ENCODE data around the gene ZNF512B.
A peak's percentile ranks its signal among the peaks of the same experiment; 100 is the strongest.

The ZNF512B gene

GRCh38 chr20:63947638-63948456 is 21.9 kb downstream of the ZNF512B start:
- peaks cover 39 to 41% of the 10 kb centered on the region in 2 experiments for H3K4me1 ChIP-seq (ENCODE audit: control insufficient read depth in 1 of 2, insufficient read depth in 1 of 2, low read depth in 1 of 2, low read length in 1 of 2)
- no peaks in the 10 kb centered on the region for H3K9me3 ChIP-seq
- peaks cover 41% of the 10 kb centered on the region for H3K36me3 ChIP-seq
- no peak overlapping the region for H3K4me3 ChIP-seq (ENCODE audit: low read depth in 1 of 2, low read length in 1 of 2)
- peak overlapping the region; percentile 56 for H3K27ac ChIP-seq
- H3K27me3 ChIP-seq, result no peaks in the 10 kb centered on the region
- no peak for TF ChIP-seq CTCF (IDR thresholded peaks at IDR 0.05)

- peaks cover 46% of the 10 kb centered on the region for H3K36me3 ChIP-seq
Measured at GRCh38 chr20:63946986-63947637, 22.6 kb downstream of the ZNF512B start.

GRCh38 chr20:63945921-63946920 is 23.5 kb downstream of the ZNF512B start:
- Histone ChIP-seq H3K4me1 (ENCODE audit: control insufficient read depth in 1 of 2, insufficient read depth in 1 of 2, low read depth in 1 of 2, low read length in 1 of 2) (peaks cover 50 to 55% of the 10 kb centered on the region in 2 experiments), H3K27me3 (no peaks in the 10 kb centered on the region), H3K27ac (no peak overlapping the region), H3K4me3 (ENCODE audit: low read depth in 1 of 2, low read length in 1 of 2) (no peak overlapping the region), H3K9me3 (no peaks in the 10 kb centered on the region), H3K36me3 (peaks cover 49% of the 10 kb centered on the region)
- no peak for TF ChIP-seq CTCF (IDR thresholded peaks at IDR 0.05)

More at GRCh38 chr20:63946986-63947637, 22.6 kb downstream of the ZNF512B start:
- H3K27ac ChIP-seq, result peak overlapping the region; percentile 56
- peaks cover 45 to 49% of the 10 kb centered on the region in 2 experiments for H3K4me1 ChIP-seq (ENCODE audit: control insufficient read depth in 1 of 2, insufficient read depth in 1 of 2, low read depth in 1 of 2, low read length in 1 of 2)
- no peak overlapping the region for H3K4me3 ChIP-seq (ENCODE audit: low read depth in 1 of 2, low read length in 1 of 2)
- no peaks in the 10 kb centered on the region for H3K9me3 ChIP-seq
- TF ChIP-seq CTCF (IDR thresholded peaks at IDR 0.05), result no peak
- H3K27me3 ChIP-seq, result no peaks in the 10 kb centered on the region

- peaks cover 58 to 65% of the 10 kb centered on the region in 2 experiments for H3K4me1 ChIP-seq (ENCODE audit: control insufficient read depth in 1 of 2, insufficient read depth in 1 of 2, low read depth in 1 of 2, low read length in 1 of 2)
- H3K9me3 ChIP-seq, result no peaks in the 10 kb centered on the region
- no peak overlapping the region for H3K4me3 ChIP-seq (ENCODE audit: low read depth in 1 of 2, low read length in 1 of 2)
- peaks cover 56% of the 10 kb centered on the region for H3K36me3 ChIP-seq
- H3K27me3 ChIP-seq, result no peaks in the 10 kb centered on the region
- TF ChIP-seq CTCF (IDR thresholded peaks at IDR 0.05), result no peak
- H3K27ac ChIP-seq, result peak overlapping the region; percentile 25
Measured at GRCh38 chr20:63945031-63945658, 24.6 kb downstream of the ZNF512B start.
